ENCODE measurements around the gene SLC25A46.

- TF ChIP-seq, protein P1, sequence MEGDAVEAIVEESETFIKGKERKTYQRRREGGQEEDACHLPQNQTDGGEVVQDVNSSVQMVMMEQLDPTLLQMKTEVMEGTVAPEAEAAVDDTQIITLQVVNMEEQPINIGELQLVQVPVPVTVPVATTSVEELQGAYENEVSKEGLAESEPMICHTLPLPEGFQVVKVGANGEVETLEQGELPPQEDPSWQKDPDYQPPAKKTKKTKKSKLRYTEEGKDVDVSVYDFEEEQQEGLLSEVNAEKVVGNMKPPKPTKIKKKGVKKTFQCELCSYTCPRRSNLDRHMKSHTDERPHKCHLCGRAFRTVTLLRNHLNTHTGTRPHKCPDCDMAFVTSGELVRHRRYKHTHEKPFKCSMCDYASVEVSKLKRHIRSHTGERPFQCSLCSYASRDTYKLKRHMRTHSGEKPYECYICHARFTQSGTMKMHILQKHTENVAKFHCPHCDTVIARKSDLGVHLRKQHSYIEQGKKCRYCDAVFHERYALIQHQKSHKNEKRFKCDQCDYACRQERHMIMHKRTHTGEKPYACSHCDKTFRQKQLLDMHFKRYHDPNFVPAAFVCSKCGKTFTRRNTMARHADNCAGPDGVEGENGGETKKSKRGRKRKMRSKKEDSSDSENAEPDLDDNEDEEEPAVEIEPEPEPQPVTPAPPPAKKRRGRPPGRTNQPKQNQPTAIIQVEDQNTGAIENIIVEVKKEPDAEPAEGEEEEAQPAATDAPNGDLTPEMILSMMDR (IDR thresholded peaks at IDR 0.05; ENCODE audit: borderline replicate concordance, extremely low read depth, low read length, poor library complexity, severe bottlenecking), result no peak
- TF ChIP-seq EZH2 (IDR thresholded peaks at IDR 0.05; ENCODE audit: borderline replicate concordance, low read depth, low read length, severe bottlenecking), result no peak
Observed at GRCh38 chr5:110734101-110734500, 4.7 kb upstream of the SLC25A46 start.

Measured in DND-41 (cell line).